Activated CD4-positive, alpha-beta T cell treated with anti-CD3 and anti-CD28 coated beads, Interleukin-2, amount 10 ng/mL, durations not matched to agents 24 days and 14 days (primary cell): ENCODE results near the gene STIL. TPM values are rescaled to one million over a fixed set of nuclear protein-coding genes. Genes with fewer than 3 reads are reported as not detected.
A peak's percentile ranks its signal among the peaks of the same experiment; 100 is the strongest.
"Not testable (repeated sequence)": the region's sequence is repeated elsewhere in the genome, so short reads cannot be mapped to it uniquely, and the experiment has no call there.

Source experiments
- DNase-seq: peaks from one replicate; pipeline ENCODE4 v3.0.0; 2022
- H3K27ac Mint-ChIP-seq: one replicate; pipeline ENCODE4 v1.8.0; 2022; ENCODE audit warnings: mild to moderate bottlenecking, mixed read lengths
- H3K27me3 Mint-ChIP-seq: one replicate; pipeline ENCODE4 v1.8.0; 2022; ENCODE audit warnings: mixed read lengths
- H3K36me3 Mint-ChIP-seq: one replicate; pipeline ENCODE4 v1.8.0; 2022; ENCODE audit warnings: low read depth, mild to moderate bottlenecking, mixed read lengths
- H3K4me1 Mint-ChIP-seq: one replicate; pipeline ENCODE4 v1.8.0; 2021; ENCODE audit warnings: mixed read lengths
- H3K4me3 Mint-ChIP-seq: one replicate; pipeline ENCODE4 v1.8.0; 2022; ENCODE audit warnings: mild to moderate bottlenecking, moderate library complexity, mixed read lengths
- H3K9me3 Mint-ChIP-seq: one replicate; pipeline ENCODE4 v1.8.0; 2021; ENCODE audit warnings: mixed read lengths
- intact Hi-C: fragments of 100-400 bp; cut with micrococcal nuclease; formaldehyde crosslinking; loops from one replicate; pipeline ENCODE4 v1.15.1; 2023
- total RNA-seq: library from RNA; stranded (reverse); gene quantifications from 2 replicates; pipeline ENCODE4 v1.2.3, GENCODE V29; 2022

STIL gene
- total RNA-seq, 1 donor from 2014 or later = 28.0 TPM

GRCh38 chr1:47332779-47333577, 19.0 kb upstream of the STIL start:
- peaks cover 10% of the 10 kb centered on the region for H3K4me1 Mint-ChIP-seq
- H3K27ac Mint-ChIP-seq = no peak overlapping the region
- H3K4me3 Mint-ChIP-seq = no peak overlapping the region
- H3K9me3 Mint-ChIP-seq = no peaks in the 10 kb centered on the region
- intact Hi-C loops = loop anchor here (2.0 kb wide), 1 partner anchor 104 kb away; no protein-coding TSS in a partner anchor
- no peak for DNase-seq
- H3K27me3 Mint-ChIP-seq = no peaks in the 10 kb centered on the region
- H3K36me3 Mint-ChIP-seq = peaks cover 3% of the 10 kb centered on the region

GRCh38 chr1:47331875-47332274, 17.9 kb upstream of the STIL start:
- DNase-seq = no peak
- H3K4me1 Mint-ChIP-seq = peaks cover 10% of the 10 kb centered on the region
- H3K27ac Mint-ChIP-seq = no peak overlapping the region
- H3K27me3 Mint-ChIP-seq = no peaks in the 10 kb centered on the region
- no peaks in the 10 kb centered on the region for H3K9me3 Mint-ChIP-seq
- H3K36me3 Mint-ChIP-seq = peaks cover 3% of the 10 kb centered on the region
- intact Hi-C loops = loop anchor here (2.0 kb wide), 1 partner anchor 105 kb away; no protein-coding TSS in a partner anchor
- H3K4me3 Mint-ChIP-seq = peak overlapping the region; percentile 23

GRCh38 chr1:47330212-47330611, 16.3 kb upstream of the STIL start:
- Mint-ChIP-seq H3K27ac (no peak overlapping the region), H3K36me3 (no peaks in the 10 kb centered on the region), H3K27me3 (no peaks in the 10 kb centered on the region), H3K4me1 (peaks cover 4% of the 10 kb centered on the region), H3K9me3 (no peaks in the 10 kb centered on the region), H3K4me3 (no peak overlapping the region)
- intact Hi-C loops = no loop called here
- no peak for DNase-seq

DNA sequence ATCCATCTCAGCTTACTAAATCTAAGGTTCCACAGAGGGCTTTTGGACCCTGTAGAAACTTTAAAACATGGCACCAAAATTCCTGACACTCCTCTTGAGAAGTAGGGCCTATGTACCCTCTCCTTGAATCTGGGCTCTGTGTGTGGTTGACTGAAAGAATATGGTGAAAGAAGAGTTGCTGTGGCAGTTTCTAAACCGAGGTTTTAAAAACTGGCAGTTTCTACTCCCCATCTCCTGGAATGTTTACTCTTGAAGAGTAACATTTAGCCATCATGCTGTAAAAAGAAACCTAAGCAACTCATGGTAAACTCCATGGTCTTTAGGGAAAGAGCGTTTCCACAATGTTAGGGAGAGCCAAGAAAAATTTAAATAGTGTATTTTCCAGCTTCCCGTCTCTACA, 15.0 kb upstream of the STIL start:
- Mint-ChIP-seq H3K27ac (no peak overlapping the region), H3K36me3 (no peaks in the 10 kb centered on the region), H3K27me3 (no peaks in the 10 kb centered on the region), H3K4me1 (no peaks in the 10 kb centered on the region), H3K9me3 (no peaks in the 10 kb centered on the region), H3K4me3 (no peak overlapping the region)
- intact Hi-C loops = no loop called here
- DNase-seq = no peak

DNA sequence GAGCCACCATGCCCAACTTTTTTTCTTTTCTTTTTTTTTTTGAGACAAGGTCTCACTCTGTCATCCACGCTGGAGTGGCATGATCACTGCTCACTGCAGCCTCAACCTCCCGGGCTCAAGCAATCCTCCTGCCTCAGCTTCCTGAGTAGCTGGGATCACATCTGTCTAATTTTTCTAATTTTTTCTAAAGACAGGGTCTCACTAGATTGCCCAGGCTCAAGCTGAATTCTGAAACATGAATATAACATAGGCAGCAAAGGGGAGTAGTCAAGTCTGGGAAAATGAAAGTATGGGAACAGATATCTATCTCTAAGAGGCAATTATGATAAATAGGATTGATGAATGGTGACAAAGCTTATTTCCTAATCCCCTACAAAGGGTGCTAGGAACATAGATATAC, 12.3 kb upstream of the STIL start:
- intact Hi-C loops = no loop called here
- no peaks in the 10 kb centered on the region for H3K9me3 Mint-ChIP-seq

DNA sequence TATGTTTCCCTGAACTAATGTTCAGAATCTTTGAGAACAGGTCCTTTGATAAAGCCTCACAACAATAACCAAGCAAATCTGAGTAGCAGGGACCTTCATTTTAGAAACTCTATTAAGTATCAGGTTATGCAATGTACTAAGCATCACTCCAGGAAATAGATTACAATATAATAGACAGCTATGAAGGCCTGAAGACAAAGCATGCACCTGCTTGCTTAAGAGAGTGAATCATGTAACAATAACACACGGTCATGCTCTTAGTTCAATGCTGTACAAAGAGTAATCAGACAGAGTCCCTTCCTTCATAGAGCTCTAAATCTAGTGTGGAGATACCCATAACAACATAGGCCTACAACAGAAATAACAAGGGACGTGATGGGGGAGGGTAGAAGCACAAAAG, 11.6 kb upstream of the STIL start:
- no peaks in the 10 kb centered on the region for H3K36me3 Mint-ChIP-seq
- intact Hi-C loops = no loop called here
- DNase-seq = no peak
- H3K9me3 Mint-ChIP-seq = no peaks in the 10 kb centered on the region
- H3K4me1 Mint-ChIP-seq = no peaks in the 10 kb centered on the region
- no peak overlapping the region for H3K4me3 Mint-ChIP-seq
- no peaks in the 10 kb centered on the region for H3K27me3 Mint-ChIP-seq
- no peak overlapping the region for H3K27ac Mint-ChIP-seq

More for the DNA sequence above, 12.3 kb upstream of the STIL start:
- Mint-ChIP-seq H3K27me3 (no peaks in the 10 kb centered on the region), H3K27ac (no peak overlapping the region), H3K4me3 (no peak overlapping the region), H3K36me3 (no peaks in the 10 kb centered on the region), H3K4me1 (no peaks in the 10 kb centered on the region)
- DNase-seq = no peak

DNA sequence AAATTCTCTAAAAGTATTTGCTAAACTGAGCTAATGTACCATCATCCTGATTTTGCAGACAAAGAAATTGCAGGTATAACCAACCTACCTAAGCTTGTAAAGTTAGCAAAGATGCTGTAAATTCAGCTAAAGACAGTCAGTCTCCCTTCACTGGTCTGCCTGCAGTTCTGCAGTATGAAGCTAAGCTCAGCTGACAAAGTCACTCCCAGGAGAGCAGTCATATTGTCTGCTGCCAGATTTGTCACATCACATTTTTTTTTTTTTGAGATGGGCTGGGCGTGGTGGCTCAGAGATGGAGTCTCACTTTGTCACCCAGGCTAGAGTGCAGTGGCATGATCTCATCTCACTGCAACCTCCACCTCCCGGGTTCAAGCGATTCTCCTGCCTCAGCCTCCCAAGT, 10.7 kb upstream of the STIL start:
- no peaks in the 10 kb centered on the region for H3K4me1 Mint-ChIP-seq
- intact Hi-C loops = no loop called here
- H3K36me3 Mint-ChIP-seq = no peaks in the 10 kb centered on the region
- no peaks in the 10 kb centered on the region for H3K9me3 Mint-ChIP-seq
- H3K27me3 Mint-ChIP-seq = no peaks in the 10 kb centered on the region
- no peak overlapping the region for H3K4me3 Mint-ChIP-seq
- DNase-seq = no peak
- no peak overlapping the region for H3K27ac Mint-ChIP-seq

- Mint-ChIP-seq H3K4me3 (no peak overlapping the region), H3K27me3 (no peaks in the 10 kb centered on the region), H3K9me3 (no peaks in the 10 kb centered on the region), H3K27ac (no peak overlapping the region), H3K4me1 (no peaks in the 10 kb centered on the region), H3K36me3 (no peaks in the 10 kb centered on the region)
- intact Hi-C loops = no loop called here
- no peak for DNase-seq
Observed at GRCh38 chr1:47323599-47324031, 9.7 kb upstream of the STIL start.

DNA sequence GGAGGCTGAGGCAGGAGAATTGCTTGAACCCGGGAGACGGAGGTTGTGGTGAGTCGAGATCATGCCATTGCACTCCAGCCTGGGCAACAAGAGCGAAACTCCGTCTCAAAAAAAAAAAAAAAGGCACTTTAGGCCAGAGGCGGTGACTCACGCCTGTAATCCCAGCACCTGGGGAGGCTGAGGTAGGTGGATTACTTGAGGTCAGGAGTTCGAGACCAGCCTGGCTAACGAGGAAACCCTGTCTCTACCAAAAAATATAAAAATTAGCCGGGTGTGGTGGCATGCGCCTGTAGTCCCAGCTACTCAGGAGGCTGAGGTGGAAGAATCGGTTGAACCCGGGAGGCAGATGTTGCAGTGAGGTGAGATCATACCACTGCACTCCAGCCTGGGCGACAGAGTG, 6.0 kb upstream of the STIL start:
- H3K27ac Mint-ChIP-seq, H3K27me3 Mint-ChIP-seq, H3K9me3 Mint-ChIP-seq, intact Hi-C loops, DNase-seq, H3K36me3 Mint-ChIP-seq, H3K4me1 Mint-ChIP-seq, H3K4me3 Mint-ChIP-seq: not testable (repeated sequence)

GRCh38 chr1:47317841-47318240, 3.9 kb upstream of the STIL start:
- intact Hi-C loops = no loop called here
- no peak overlapping the region for H3K4me3 Mint-ChIP-seq
- H3K27ac Mint-ChIP-seq = no peak overlapping the region
- peaks cover 3% of the 10 kb centered on the region for H3K36me3 Mint-ChIP-seq
- no peaks in the 10 kb centered on the region for H3K27me3 Mint-ChIP-seq
- DNase-seq = no peak
- H3K9me3 Mint-ChIP-seq = no peaks in the 10 kb centered on the region
- peaks cover 7% of the 10 kb centered on the region for H3K4me1 Mint-ChIP-seq

GRCh38 chr1:47309427-47309826, 4.5 kb downstream of the STIL start:
- Mint-ChIP-seq H3K4me3 (no peak overlapping the region), H3K27me3 (no peaks in the 10 kb centered on the region), H3K4me1 (peaks cover 27% of the 10 kb centered on the region), H3K27ac (no peak overlapping the region), H3K36me3 (peaks cover 27% of the 10 kb centered on the region), H3K9me3 (no peaks in the 10 kb centered on the region)
- no peak for DNase-seq
- intact Hi-C loops = no loop called here

GRCh38 chr1:47302472-47302871, 11.5 kb downstream of the STIL start:
- Mint-ChIP-seq H3K36me3 (peaks cover 44% of the 10 kb centered on the region), H3K4me3 (no peak overlapping the region), H3K27me3 (no peaks in the 10 kb centered on the region), H3K27ac (no peak overlapping the region), H3K4me1 (peaks cover 6% of the 10 kb centered on the region), H3K9me3 (no peaks in the 10 kb centered on the region)
- intact Hi-C loops = no loop called here
- no peak for DNase-seq

DNA sequence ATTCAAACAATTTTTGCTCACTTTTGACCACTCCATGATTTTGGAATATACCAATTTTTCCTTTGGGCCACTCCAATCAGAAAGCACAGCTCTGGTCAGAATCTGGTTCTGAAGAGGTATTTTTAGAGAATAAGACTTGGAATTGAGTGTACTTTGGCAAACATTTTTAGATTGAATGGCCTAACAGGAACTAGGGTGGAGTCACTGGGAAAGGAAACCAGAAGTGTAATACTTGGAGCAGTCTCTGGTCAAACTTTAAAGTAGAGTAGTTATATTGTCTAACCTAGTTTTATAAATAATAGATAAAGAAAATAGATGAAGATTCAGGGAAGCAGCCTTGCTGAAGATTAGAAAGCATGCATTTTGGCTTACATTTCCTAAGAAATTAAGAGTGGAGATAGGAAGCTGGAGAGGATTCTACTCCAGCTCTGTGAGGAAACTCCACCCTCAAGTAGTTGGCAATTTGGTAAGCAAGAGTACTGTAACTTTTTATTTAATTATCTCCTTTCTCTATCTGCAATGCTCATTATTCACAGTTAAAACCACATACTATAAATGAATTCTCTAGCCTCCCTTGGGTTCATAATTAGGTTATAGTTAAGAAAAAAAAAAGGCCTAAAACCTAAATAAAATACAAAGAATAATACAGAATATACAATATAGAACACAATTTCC, 15.8 kb downstream of the STIL start:
- Mint-ChIP-seq H3K4me1 (peaks cover 2% of the 10 kb centered on the region), H3K27me3 (no peaks in the 10 kb centered on the region), H3K4me3 (no peak overlapping the region), H3K9me3 (no peaks in the 10 kb centered on the region), H3K36me3 (peaks cover 40% of the 10 kb centered on the region), H3K27ac (no peak overlapping the region)
- intact Hi-C loops = no loop called here
- DNase-seq = no peak

GRCh38 chr1:47295579-47295978, 18.4 kb downstream of the STIL start:
- intact Hi-C loops = no loop called here
- H3K4me3 Mint-ChIP-seq = no peak overlapping the region
- no peak for DNase-seq
- H3K27me3 Mint-ChIP-seq = no peaks in the 10 kb centered on the region
- H3K36me3 Mint-ChIP-seq = peaks cover 28% of the 10 kb centered on the region
- H3K27ac Mint-ChIP-seq = no peak overlapping the region
- H3K9me3 Mint-ChIP-seq = no peaks in the 10 kb centered on the region
- peaks cover 4% of the 10 kb centered on the region for H3K4me1 Mint-ChIP-seq
